CD1c-positive myeloid dendritic cell (primary cell): ENCODE data around the gene NUDT3.
"Not testable (repeated sequence)": the region's sequence is repeated elsewhere in the genome, so short reads cannot be mapped to it uniquely, and the experiment has no call there.

Source experiments
- DNase-seq: peaks from one replicate; pipeline ENCODE4 v3.0.0-alpha.2; 2016; ENCODE audit errors: extremely low spot score

The NUDT3 gene

GRCh38 chr6:34393191-34393965 is 909 bp upstream of the NUDT3 start:
- DNase-seq, result peak; percentile 74

- peak; percentile 57 for DNase-seq
These were observed 528 bp downstream of the NUDT3 start for GRCh38 chr6:34391786-34392496.

GRCh38 chr6:34391473-34391785 is 1.0 kb downstream of the NUDT3 start:
- no peak for DNase-seq

GRCh38 chr6:34390531-34391472 is 1.7 kb downstream of the NUDT3 start:
- peak; percentile 80 for DNase-seq

- peak; percentile 57 for DNase-seq
These were observed 3.4 kb downstream of the NUDT3 start for GRCh38 chr6:34389034-34389433.

GRCh38 chr6:34388421-34388820 is 4.0 kb downstream of the NUDT3 start:
- no peak for DNase-seq

- no peak for DNase-seq
These were observed 5.9 kb downstream of the NUDT3 start for GRCh38 chr6:34386316-34387137.

- no peak for DNase-seq
These were observed 6.7 kb downstream of the NUDT3 start for GRCh38 chr6:34385793-34386195.

- peak; percentile 37 for DNase-seq
These were observed 7.9 kb downstream of the NUDT3 start for GRCh38 chr6:34384321-34385153.

- DNase-seq, result peak; percentile 28
These were observed 8.7 kb downstream of the NUDT3 start for GRCh38 chr6:34383656-34384320.

- no peak for DNase-seq
These were observed 9.3 kb downstream of the NUDT3 start for GRCh38 chr6:34383161-34383631.

- no peak for DNase-seq
These were observed 11.4 kb downstream of the NUDT3 start for GRCh38 chr6:34381081-34381480.

GRCh38 chr6:34378470-34378869 is 14.0 kb downstream of the NUDT3 start:
- DNase-seq, result no peak

GRCh38 chr6:34377984-34378383 is 14.5 kb downstream of the NUDT3 start:
- no peak for DNase-seq

- DNase-seq, result not testable (repeated sequence)
These were observed 14.9 kb downstream of the NUDT3 start for GRCh38 chr6:34377571-34377970.

GRCh38 chr6:34375833-34376232 is 16.6 kb downstream of the NUDT3 start:
- DNase-seq, result no peak

GRCh38 chr6:34374508-34374907 is 18.0 kb downstream of the NUDT3 start:
- DNase-seq, result no peak

GRCh38 chr6:34374069-34374468 is 18.4 kb downstream of the NUDT3 start:
- peak; percentile 89 for DNase-seq

- no peak for DNase-seq
These were observed 19.0 kb downstream of the NUDT3 start for GRCh38 chr6:34373511-34373910.

- not testable (repeated sequence) for DNase-seq
These were observed 20.6 kb downstream of the NUDT3 start for GRCh38 chr6:34371865-34372264.
